ENCODE data around the gene RBM4.
A peak's percentile ranks its signal among the peaks of the same experiment; 100 is the strongest.

Gene RBM4

GRCh38 chr11:66688561-66689534 lies 50.3 kb downstream of the RBM4 start:
- DNase-seq: no peak

- no peak for DNase-seq
Measured at GRCh38 chr11:66689661-66690590, 51.4 kb downstream of the RBM4 start.

- no peak for DNase-seq
Measured at GRCh38 chr11:66691311-66691980, 52.9 kb downstream of the RBM4 start.

GRCh38 chr11:66692446-66692845 lies 53.9 kb downstream of the RBM4 start:
- DNase-seq: no peak

- no peak for DNase-seq
Measured at GRCh38 chr11:66692871-66693331, 54.4 kb downstream of the RBM4 start.

GRCh38 chr11:66693356-66694055 lies 55.0 kb downstream of the RBM4 start:
- no peak for DNase-seq

GRCh38 chr11:66694056-66694410 lies 55.5 kb downstream of the RBM4 start:
- no peak for DNase-seq

- DNase-seq: peak in 50 of 51 donors; percentile 6 to 86 (median 64)
Measured at GRCh38 chr11:66694732-66695207, 56.3 kb downstream of the RBM4 start.

All from hypothalamus (tissue), 51 donors.